Left ventricle myocardium inferior (tissue), 1 donor: ENCODE data around the gene HHIPL1. TPM values are rescaled to one million over a fixed set of nuclear protein-coding genes. Genes with fewer than 3 reads are reported as not detected.

Source experiments
- DNase-seq: peaks from one replicate; pipeline ENCODE4 v3.0.0-alpha.2; 2020
- H3K27ac ChIP-seq: fragments of 200-600 bp; replicated peaks from 2 replicates; pipeline ENCODE4 v1.8.0; 2021
- H3K27me3 ChIP-seq: fragments of 200-600 bp; 2 replicates; pipeline ENCODE4 v1.8.0; 2021; ENCODE audit warnings: low read depth
- H3K36me3 ChIP-seq: fragments of 200-600 bp; 2 replicates; pipeline ENCODE4 v1.8.0; 2021
- H3K4me1 ChIP-seq: fragments of 200-600 bp; 2 replicates; pipeline ENCODE4 v1.8.0; 2021
- H3K4me3 ChIP-seq: fragments of 200-600 bp; 2 replicates; pipeline ENCODE4 v1.8.0; 2021; ENCODE audit warnings: mild to moderate bottlenecking, moderate library complexity
- H3K9me3 ChIP-seq: fragments of 200-600 bp; replicated peaks from 2 replicates; pipeline ENCODE4 v1.8.0; 2021
- CTCF ChIP-seq: fragments of 200-600 bp; IDR thresholded peaks from 2 replicates; pipeline ENCODE4 v1.8.0; 2021; ENCODE audit warnings: antibody characterized with exemption, mild to moderate bottlenecking, borderline replicate concordance
- intact Hi-C: fragments of 100-400 bp; cut with micrococcal nuclease; formaldehyde crosslinking; loops from one replicate; pipeline ENCODE4 v1.11.0; 2022
- total RNA-seq: library from RNA; stranded (reverse); fragmentation: NEBNext Ultra II Directional; extraction: Animal tissue kit (Norgen Biotek cat#: 25700); gene quantifications from one replicate; pipeline ENCODE4 v1.2.1, GENCODE V29; 2021
- donor health status: DM: no; HTN: yes; CAD: no; lungs with severe emphysema.

Gene HHIPL1
- total RNA-seq, 1 donor from 2014 or later, result 1.2 TPM

DNA sequence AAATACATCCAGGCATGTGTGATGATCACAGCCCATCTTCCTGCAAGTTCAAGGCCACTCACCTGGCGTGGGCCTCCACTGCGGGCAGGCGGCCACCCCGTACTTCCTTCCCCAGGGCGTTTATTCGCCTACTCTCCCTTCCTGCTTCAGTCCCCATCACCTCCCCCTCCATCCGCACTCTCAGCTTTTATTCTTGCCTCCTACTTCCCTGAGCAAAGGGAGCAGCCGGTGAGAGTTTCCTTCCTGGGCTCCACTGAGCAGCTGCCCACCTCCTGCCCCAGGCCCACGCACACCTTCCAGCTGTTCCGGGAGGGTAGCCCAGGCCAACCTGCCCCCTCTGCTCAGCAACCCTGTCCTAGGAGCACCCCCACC lies 43.3 kb downstream of the HHIPL1 start:
- no peak for TF ChIP-seq CTCF
- Histone ChIP-seq H3K36me3 (no peaks in the 10 kb centered on the region), H3K27ac (no peak overlapping the region), H3K4me3 (no peak overlapping the region), H3K4me1 (peaks cover 11% of the 10 kb centered on the region), H3K27me3 (no peaks in the 10 kb centered on the region), H3K9me3 (no peaks in the 10 kb centered on the region)
- intact Hi-C loops, result no loop called here
- no peak for DNase-seq

GRCh38 chr14:99688629-99689028 lies 43.7 kb downstream of the HHIPL1 start:
- TF ChIP-seq CTCF, result no peak
- H3K27ac ChIP-seq, result no peak overlapping the region
- H3K27me3 ChIP-seq, result no peaks in the 10 kb centered on the region
- no peak for DNase-seq
- H3K4me3 ChIP-seq, result no peak overlapping the region
- intact Hi-C loops, result no loop called here
- H3K9me3 ChIP-seq, result no peaks in the 10 kb centered on the region
- H3K36me3 ChIP-seq, result no peaks in the 10 kb centered on the region
- peaks cover 6% of the 10 kb centered on the region for H3K4me1 ChIP-seq

GRCh38 chr14:99689266-99690236 lies 44.6 kb downstream of the HHIPL1 start:
- Histone ChIP-seq H3K27me3 (no peaks in the 10 kb centered on the region), H3K27ac (no peak overlapping the region), H3K9me3 (no peaks in the 10 kb centered on the region), H3K36me3 (no peaks in the 10 kb centered on the region), H3K4me3 (no peak overlapping the region), H3K4me1 (peaks cover 3% of the 10 kb centered on the region)
- no peak for DNase-seq
- no peak for TF ChIP-seq CTCF
- intact Hi-C loops, result no loop called here

- Histone ChIP-seq H3K36me3 (no peaks in the 10 kb centered on the region), H3K27me3 (no peaks in the 10 kb centered on the region), H3K4me1 (no peaks in the 10 kb centered on the region), H3K27ac (no peak overlapping the region), H3K4me3 (no peak overlapping the region), H3K9me3 (no peaks in the 10 kb centered on the region)
- intact Hi-C loops, result no loop called here
- TF ChIP-seq CTCF, result no peak
- no peak for DNase-seq
Observed at GRCh38 chr14:99690636-99691035, 45.7 kb downstream of the HHIPL1 start.

- H3K36me3 ChIP-seq, result no peaks in the 10 kb centered on the region
- H3K4me3 ChIP-seq, result no peak overlapping the region
- DNase-seq, result no peak
- H3K27ac ChIP-seq, result no peak overlapping the region
- TF ChIP-seq CTCF, result no peak
- no peaks in the 10 kb centered on the region for H3K27me3 ChIP-seq
- no peaks in the 10 kb centered on the region for H3K4me1 ChIP-seq
- intact Hi-C loops, result no loop called here
- no peaks in the 10 kb centered on the region for H3K9me3 ChIP-seq
Observed at GRCh38 chr14:99691111-99691885, 46.4 kb downstream of the HHIPL1 start.
